GM10266 (cell line): ENCODE results near the gene RPS6KA3.

Source experiments
- DNase-seq: peaks from one replicate; pipeline ENCODE4 v3.0.0; 2012; ENCODE audit errors: extremely low spot score
- CTCF ChIP-seq: IDR thresholded peaks from 2 replicates; pipeline ENCODE4 v1.5.1; 2012; ENCODE audit warnings: mild to moderate bottlenecking, low read depth; ENCODE audit not compliant: control insufficient read depth, insufficient read depth; ENCODE audit errors: missing control alignments

Gene RPS6KA3

GRCh38 chrX:20265726-20266681 is 705 bp downstream of the RPS6KA3 start:
- peak; percentile 14 for DNase-seq
- no peak for TF ChIP-seq CTCF

- TF ChIP-seq CTCF = no peak
- DNase-seq = peak; percentile 61
These were observed 1.4 kb downstream of the RPS6KA3 start for GRCh38 chrX:20265221-20265725.

- no peak for DNase-seq
These were observed 3.2 kb downstream of the RPS6KA3 start for GRCh38 chrX:20263474-20263873.

GRCh38 chrX:20260885-20261284 is 5.8 kb downstream of the RPS6KA3 start:
- no peak for TF ChIP-seq CTCF
- no peak for DNase-seq

More at GRCh38 chrX:20263474-20263873, 3.2 kb downstream of the RPS6KA3 start:
- TF ChIP-seq CTCF = no peak

- TF ChIP-seq CTCF = no peak
- no peak for DNase-seq
These were observed 11.9 kb downstream of the RPS6KA3 start for GRCh38 chrX:20254712-20255299.

GRCh38 chrX:20253232-20253543 is 13.5 kb downstream of the RPS6KA3 start:
- no peak for DNase-seq
- TF ChIP-seq CTCF = no peak

GRCh38 chrX:20252381-20253231 is 14.1 kb downstream of the RPS6KA3 start:
- TF ChIP-seq CTCF = no peak
- no peak for DNase-seq
